H4 (cell line): ENCODE measurements around the gene MAGI2. TPM values are rescaled to one million over a fixed set of nuclear protein-coding genes. Genes with fewer than 3 reads are reported as not detected.
"Not testable (repeated sequence)": the region's sequence is repeated elsewhere in the genome, so short reads cannot be mapped to it uniquely, and the experiment has no call there.

Source experiments
- DNase-seq: peaks from one replicate; pipeline ENCODE4 v3.0.0-alpha.2; 2015; ENCODE audit warnings: low spot score
- total RNA-seq: library from RNA; depleted of rRNA; stranded (reverse); fragments of >200 nt; shearing (Covaris generic); gene quantifications from 2 replicates; pipeline ENCODE4 v1.2.3, GENCODE V29; 2014

The MAGI2 gene
- total RNA-seq, 1 experiment from 2014 or later, result 1.8 TPM

DNA sequence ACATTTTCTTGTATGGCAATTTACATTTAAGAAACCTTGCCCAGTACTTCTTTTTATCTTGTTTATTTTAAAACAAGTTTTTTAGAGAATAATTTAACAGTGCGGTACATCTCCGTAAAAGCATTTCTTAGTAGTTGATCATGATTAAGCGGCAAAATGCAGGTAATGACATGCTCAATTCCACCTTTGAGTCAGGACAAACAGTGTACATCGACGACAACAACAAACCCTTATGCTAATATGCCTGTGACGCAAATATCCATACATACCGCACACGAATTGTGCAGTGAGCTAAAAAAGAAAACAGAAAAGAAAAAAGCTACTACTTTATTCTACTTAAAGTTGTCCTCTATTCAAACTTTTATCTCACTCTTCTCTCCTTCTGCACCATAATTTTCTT, 1.9 kb downstream of the MAGI2 start:
- DNase-seq, result no peak

- not testable (repeated sequence) for DNase-seq
Measured at GRCh38 chr7:79442766-79443165, 10.7 kb downstream of the MAGI2 start.

- DNase-seq, result no peak
Measured at GRCh38 chr7:79436378-79436777, 17.1 kb downstream of the MAGI2 start.

DNA sequence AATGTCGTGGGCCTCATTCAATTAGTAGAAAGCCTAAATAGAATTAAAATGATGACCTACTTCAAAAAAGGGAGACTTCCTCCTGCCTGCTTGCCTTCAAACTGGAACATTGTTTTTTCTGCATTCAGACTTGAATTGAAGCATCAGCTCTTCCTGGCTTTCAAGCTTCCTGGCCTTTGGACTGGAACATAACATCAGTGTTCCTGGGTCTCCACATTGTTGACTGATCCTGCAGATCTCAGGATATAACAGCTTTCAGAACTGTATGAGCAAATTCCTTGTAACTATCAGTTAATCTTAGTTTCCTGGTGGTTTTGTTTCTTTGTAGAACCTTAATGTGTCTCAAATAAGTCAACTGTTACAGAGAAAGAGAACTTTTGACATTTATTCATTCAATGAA, 18.6 kb downstream of the MAGI2 start:
- no peak for DNase-seq

DNA sequence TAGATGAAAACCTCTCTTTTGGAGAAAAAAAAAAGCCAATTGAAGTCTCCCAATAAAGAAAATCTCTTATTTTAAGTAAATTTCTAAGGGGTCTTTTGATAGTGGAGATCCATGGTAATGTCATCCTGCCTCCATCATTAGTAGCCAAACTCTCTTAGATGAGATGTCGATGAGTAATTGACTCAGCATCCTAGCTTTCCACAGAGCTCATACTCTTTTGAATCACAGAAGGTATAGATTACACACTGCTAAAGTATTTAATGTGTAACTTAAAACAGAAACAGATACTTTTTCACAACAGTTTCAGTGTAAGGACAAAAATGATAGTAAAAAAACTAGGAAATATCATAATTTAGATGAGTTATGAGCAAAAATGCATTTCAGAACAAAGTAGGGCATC, 19.4 kb downstream of the MAGI2 start:
- DNase-seq, result no peak

- no peak for DNase-seq
Measured at GRCh38 chr7:79430391-79430790, 23.1 kb downstream of the MAGI2 start.

DNA sequence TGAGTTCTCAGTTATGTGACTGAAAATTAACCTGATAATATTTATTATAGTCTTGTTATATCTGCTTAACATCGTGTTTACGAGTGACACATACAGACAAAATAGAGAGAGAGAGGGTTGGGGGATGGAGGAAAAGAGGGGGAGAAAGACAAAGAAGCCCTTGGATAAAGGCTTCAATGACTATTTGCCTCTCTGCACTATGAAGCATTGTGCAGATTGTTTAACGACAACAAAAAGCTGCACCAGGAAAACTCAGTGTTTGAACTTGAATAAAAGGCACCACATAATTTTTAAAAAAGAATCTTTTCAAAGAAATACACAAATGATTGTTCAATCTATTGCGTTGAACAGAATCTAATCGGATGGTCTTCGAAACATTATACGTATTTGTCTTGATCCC, 27.8 kb downstream of the MAGI2 start:
- no peak for DNase-seq

DNA sequence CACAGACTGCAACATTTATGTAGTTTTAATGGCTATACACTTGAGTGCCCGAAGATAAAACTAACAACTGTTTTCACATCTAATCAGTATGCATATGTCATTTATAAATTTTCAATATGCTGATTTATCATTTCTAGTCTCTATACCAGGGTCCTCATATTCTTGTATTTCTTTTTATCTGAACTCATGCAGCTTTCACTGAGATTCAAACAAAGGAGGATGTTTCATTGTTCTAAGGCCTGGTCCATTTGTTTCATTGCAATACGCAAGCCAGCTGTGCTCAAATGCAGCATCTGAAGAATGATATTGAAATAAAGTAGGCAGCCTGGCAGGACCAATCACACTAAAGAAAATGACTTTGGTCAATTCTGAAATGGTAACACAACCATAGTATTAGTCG, 31.7 kb downstream of the MAGI2 start:
- no peak for DNase-seq

DNA sequence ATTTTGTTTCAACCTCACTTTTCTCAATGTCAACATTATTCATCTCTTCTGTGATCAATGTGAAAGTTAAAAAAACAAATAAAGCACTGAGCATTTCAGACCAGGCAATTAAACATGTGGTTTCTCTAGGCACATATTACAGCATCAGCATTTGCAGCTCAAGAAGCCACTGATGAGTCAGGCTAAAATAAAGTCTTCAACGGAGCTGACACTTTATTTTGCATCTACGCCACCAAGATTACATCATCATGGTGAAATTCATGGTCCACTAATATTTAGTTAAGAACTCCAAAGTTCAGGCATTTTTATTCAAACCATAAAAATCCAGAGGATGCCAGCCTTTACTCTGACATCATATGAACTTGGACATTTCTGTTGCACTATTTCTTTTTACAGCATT, 33.0 kb downstream of the MAGI2 start:
- DNase-seq, result peak; percentile 96

DNA sequence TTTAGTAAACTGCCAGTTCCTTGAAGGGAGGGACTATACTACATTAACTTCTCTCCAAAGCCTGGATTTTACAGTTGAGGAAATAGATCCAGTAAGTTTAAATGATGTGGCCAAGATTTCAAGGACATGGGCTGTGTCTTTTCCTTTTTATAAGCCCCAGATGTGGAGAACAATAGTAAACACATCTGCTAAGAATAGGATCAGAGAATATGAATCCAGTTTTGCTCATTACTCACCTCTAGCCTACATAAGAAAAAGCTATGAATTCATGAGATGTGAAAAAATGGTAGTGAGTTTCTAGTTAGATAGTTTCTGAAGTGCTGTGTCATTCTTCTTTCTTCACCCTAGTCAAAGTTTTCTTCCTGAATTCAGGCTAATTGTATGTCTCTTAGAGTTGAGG, 38.6 kb downstream of the MAGI2 start:
- DNase-seq, result no peak

GRCh38 chr7:79412915-79413314, 40.6 kb downstream of the MAGI2 start:
- DNase-seq, result no peak

GRCh38 chr7:79412438-79412837, 41.0 kb downstream of the MAGI2 start:
- no peak for DNase-seq

DNA sequence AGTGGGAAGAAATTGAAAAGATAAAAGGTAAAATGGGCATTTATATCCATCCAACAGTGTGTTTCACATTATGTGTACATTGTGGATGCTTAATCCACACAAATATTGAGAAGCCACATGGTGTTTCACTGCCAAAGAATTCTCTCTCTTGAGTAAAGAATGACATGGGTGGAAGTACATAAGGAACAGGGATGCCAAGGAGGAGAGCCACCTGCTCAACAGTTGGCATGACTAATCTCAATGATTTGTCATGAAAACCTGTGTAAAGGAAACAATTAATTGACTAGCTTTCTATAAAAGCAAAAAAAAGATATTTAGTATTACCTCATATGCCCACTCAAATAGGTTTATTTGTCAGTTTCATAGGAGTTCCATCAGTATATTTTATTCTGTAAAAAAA, 43.1 kb downstream of the MAGI2 start:
- DNase-seq, result no peak

GRCh38 chr7:79407351-79407750, 46.1 kb downstream of the MAGI2 start:
- DNase-seq, result no peak

- no peak for DNase-seq
Measured at GRCh38 chr7:79406371-79406770, 47.1 kb downstream of the MAGI2 start.

DNA sequence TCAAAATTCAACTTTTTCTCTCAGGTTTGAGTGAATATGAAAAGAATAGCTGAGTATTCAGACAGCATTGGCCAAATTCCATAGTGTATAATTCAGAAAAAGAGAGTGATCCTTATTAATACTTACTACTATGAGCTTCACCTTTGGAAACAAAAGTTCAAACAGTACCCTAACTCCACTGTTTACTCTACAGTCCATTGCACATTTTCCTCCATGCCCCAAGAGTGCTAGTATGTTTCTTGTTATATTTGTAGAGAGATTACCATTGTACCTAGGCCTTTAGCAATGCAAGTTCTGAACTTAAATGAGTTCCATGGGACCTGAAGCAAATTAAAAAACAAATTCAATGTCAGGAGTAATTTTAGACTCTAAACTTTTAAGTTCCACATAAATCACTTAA, 48.1 kb downstream of the MAGI2 start:
- DNase-seq, result no peak

DNA sequence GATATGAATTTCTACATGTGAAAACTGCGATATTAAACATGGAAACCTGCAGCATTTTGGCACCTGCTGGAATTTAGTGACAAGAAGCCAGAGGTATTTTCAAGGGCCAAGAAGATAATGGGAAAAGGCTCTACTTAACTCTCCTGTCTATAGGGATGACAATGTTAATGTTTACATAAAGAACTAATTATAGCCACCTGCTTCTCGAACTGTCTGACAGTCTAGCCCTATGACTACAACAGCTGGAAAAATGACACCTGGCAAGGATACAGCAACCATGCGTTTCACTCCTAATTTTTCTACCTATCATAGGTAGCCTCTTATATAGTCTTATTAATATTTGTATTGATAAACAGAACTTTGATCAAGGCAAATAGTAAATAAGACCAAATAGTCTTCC, 49.6 kb downstream of the MAGI2 start:
- DNase-seq, result no peak

DNA sequence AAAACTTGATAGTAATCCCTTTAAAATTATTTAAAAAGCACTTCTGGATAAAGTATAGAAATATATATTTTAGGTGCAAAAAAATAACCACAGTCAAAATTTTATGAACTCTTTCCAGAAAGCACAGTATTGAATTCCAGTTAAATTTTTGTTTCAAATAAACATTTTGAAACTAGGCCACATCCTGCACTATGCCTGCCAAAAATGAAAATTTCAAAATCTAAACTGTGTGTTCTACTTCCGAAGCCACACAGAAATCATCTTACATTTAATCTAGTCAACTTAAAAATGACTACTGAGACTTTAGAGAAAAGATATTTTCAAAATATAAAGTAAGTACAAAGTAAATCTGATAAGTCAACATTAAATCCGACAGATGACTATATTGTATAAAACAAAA, 50.0 kb downstream of the MAGI2 start:
- no peak for DNase-seq

DNA sequence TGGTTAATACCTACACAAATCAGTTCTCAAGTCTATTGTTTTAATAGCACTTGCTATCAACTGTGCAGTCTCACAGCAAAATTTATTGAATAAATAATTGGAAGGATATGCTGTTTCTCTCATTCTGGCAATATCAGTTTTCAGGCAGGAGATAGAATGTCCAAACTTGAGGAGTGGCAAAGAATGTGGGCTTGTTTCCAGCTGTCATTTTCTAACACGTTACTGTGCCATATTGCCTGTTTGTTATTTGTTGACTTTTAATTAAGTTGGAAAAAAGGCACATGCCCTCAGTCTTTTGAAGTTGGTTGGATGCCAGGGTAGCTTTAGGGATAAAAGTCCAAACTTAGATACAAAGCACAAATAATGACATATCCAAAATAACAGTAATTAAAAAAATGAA, 52.2 kb downstream of the MAGI2 start:
- DNase-seq, result no peak

GRCh38 chr7:79400222-79400621, 53.2 kb downstream of the MAGI2 start:
- DNase-seq, result no peak

- DNase-seq, result no peak
Measured at GRCh38 chr7:79398138-79398749, 55.2 kb downstream of the MAGI2 start.

- DNase-seq, result peak; percentile 62
Measured at GRCh38 chr7:79386688-79387422, 66.6 kb downstream of the MAGI2 start.

DNA sequence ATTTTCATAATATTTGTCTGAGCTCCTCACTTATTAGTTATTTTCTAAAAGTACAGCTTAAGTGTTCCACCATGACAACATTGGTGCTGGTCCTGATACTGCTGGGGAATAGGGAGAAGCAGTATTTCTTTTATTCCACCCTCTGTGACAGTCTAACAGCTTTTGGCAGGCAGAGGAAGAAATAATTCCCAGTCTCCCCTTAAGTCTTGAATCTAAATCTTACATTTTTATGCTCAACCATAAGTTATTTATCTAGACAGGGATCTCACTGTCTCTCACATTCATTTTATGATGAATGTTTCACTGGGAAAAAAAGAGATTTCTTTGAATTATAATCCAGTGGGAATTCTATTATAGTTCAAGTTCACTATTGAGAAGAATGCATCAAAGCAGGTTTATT, 71.5 kb downstream of the MAGI2 start:
- no peak for DNase-seq

DNA sequence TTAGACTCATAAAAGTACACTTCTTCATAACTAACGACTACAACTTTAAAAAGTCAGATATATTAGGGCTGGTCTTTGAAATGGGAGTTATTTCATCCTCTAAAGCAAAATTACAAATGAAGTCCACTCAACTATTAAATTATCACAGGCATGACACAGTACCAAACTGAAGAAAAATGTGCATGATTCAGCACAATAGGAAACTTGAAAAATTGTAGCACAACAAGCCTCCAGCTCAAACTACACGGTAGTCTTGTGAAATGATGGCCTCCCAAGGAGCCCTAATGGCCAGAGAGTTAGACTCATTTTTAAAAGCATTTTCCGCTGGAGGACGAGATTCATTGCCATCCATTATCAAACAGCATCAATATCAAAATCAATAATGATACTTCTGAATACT, 76.4 kb downstream of the MAGI2 start:
- DNase-seq, result no peak
